HEK293 (cell line): ENCODE data around the gene MS4A10.
A peak's percentile ranks its signal among the peaks of the same experiment; 100 is the strongest.

Experiments
- CTCF ChIA-PET: fragments of 350-600 bp; formaldehyde crosslinking; extraction: SDS; loops from one replicate; lab custom pipeline; 2021; ENCODE audit warnings: antibody characterized with exemption; lab: Yijun Ruan, JAX
- POLR2A ChIA-PET: fragments of 300-600 bp; formaldehyde crosslinking; extraction: SDS; loops from one replicate; lab custom pipeline; 2020; ENCODE audit warnings: antibody characterized with exemption, inconsistent platforms; lab: Yijun Ruan, JAX
- H3K27ac ChIP-seq: fragments of 200-500 bp; sonication (Bioruptor generic); 2 replicates; pipeline ENCODE4 v1.5.1; 2014; ENCODE audit warnings: low read depth, low read length, control low read depth, inconsistent platforms; ENCODE audit errors: extremely low read depth
- H3K36me3 ChIP-seq, 2 experiments: fragments of 200-500 bp in 1 of 2; sonication (Bioruptor generic) in 1 of 2; 1 replicate in 1 of 2; 2 replicates in 1 of 2; pipeline ENCODE4 v1.5.1; 2014 to 2017; ENCODE audit warnings: inconsistent platforms in 2 of 2, low read length in 2 of 2; ENCODE audit not compliant: control insufficient read depth in 2 of 2, insufficient read depth in 1 of 2
- H3K4me1 ChIP-seq: fragments of 200-500 bp; sonication (Bioruptor generic); 2 replicates; pipeline ENCODE4 v1.5.1; 2014; ENCODE audit warnings: mild to moderate bottlenecking, low read length, inconsistent platforms; ENCODE audit not compliant: control insufficient read depth, insufficient read depth
- H3K4me3 ChIP-seq: 2 replicates; pipeline ENCODE4 v1.5.1; 2011; ENCODE audit warnings: low read depth, mild to moderate bottlenecking, control low read depth, low read length, moderate library complexity
- H3K9me3 ChIP-seq: fragments of 200-500 bp; sonication (Bioruptor generic); 2 replicates; pipeline ENCODE4 v1.5.1; 2014; ENCODE audit warnings: low read depth, low read length, inconsistent platforms; ENCODE audit not compliant: control insufficient read depth, insufficient read depth
- HOXA7 ChIP-seq: sonication (generic); formaldehyde crosslinking; IDR thresholded peaks from 2 replicates; pipeline ENCODE4 v1.8.1; 2022; ENCODE audit warnings: missing genetic modification reagents, borderline replicate concordance
- IKZF3 ChIP-seq: fragments of 450-650 bp; IDR thresholded peaks from 2 replicates; pipeline ENCODE4 v1.5.0; 2018; ENCODE audit warnings: missing biosample characterization, mild to moderate bottlenecking, missing genetic modification characterization, moderate library complexity
- PRDM2 ChIP-seq: fragments of 450-650 bp; formaldehyde crosslinking; IDR thresholded peaks from 2 replicates; pipeline ENCODE4 v1.5.1; 2016; ENCODE audit warnings: missing biosample characterization, missing genetic modification characterization, borderline replicate concordance
- YY2 ChIP-seq: fragments of 450-650 bp; formaldehyde crosslinking; IDR thresholded peaks from 2 replicates; pipeline ENCODE4 v1.5.1; 2016; ENCODE audit warnings: missing biosample characterization, missing genetic modification characterization
- ZBTB17 ChIP-seq: fragments of 450-650 bp; formaldehyde crosslinking; IDR thresholded peaks from 2 replicates; pipeline ENCODE4 v1.5.1; 2016; ENCODE audit warnings: missing biosample characterization, missing genetic modification characterization
- ZBTB26 ChIP-seq: fragments of 450-650 bp; formaldehyde crosslinking; optimal IDR thresholded peaks from 2 replicates; pipeline ENCODE3; 2016; ENCODE audit warnings: missing biosample characterization, mild to moderate bottlenecking, missing genetic modification characterization
- ZNF449 ChIP-seq: fragments of 450-650 bp; formaldehyde crosslinking; IDR thresholded peaks from 2 replicates; pipeline ENCODE4 v1.5.1; 2017; ENCODE audit warnings: missing biosample characterization, mild to moderate bottlenecking, missing genetic modification characterization, moderate library complexity
- ZNF571 ChIP-seq: fragments of 450-650 bp; formaldehyde crosslinking; IDR thresholded peaks from 2 replicates; pipeline ENCODE4 v1.5.0; 2017; ENCODE audit warnings: missing biosample characterization, missing genetic modification characterization
- ZNF664 ChIP-seq: fragments of 450-650 bp; formaldehyde crosslinking; IDR thresholded peaks from 2 replicates; pipeline ENCODE4 v1.5.1; 2016; ENCODE audit warnings: missing biosample characterization, missing genetic modification characterization
- ZNF677 ChIP-seq: fragments of 450-650 bp; IDR thresholded peaks from 2 replicates; pipeline ENCODE4 v1.5.0; 2018; ENCODE audit warnings: missing biosample characterization, mild to moderate bottlenecking, missing genetic modification characterization, moderate library complexity
- ZNF76 ChIP-seq: fragments of 450-650 bp; formaldehyde crosslinking; IDR thresholded peaks from 2 replicates; pipeline ENCODE4; 2016; ENCODE audit warnings: low read depth, missing biosample characterization, missing genetic modification characterization, borderline replicate concordance
- ZNF785 ChIP-seq: fragments of 450-650 bp; formaldehyde crosslinking; IDR thresholded peaks from 2 replicates; pipeline ENCODE4 v1.5.1; 2016; ENCODE audit warnings: missing biosample characterization, missing genetic modification characterization
- ZSCAN16 ChIP-seq: fragments of 450-650 bp; formaldehyde crosslinking; IDR thresholded peaks from 2 replicates; pipeline ENCODE4 v1.5.1; 2016; ENCODE audit warnings: missing biosample characterization, missing genetic modification characterization
- TF ChIP-seq, protein P1 (sequence below): fragments of 450-650 bp; formaldehyde crosslinking; IDR thresholded peaks from 2 replicates; pipeline ENCODE4 v1.5.1; 2017; ENCODE audit warnings: missing biosample characterization, missing genetic modification characterization

Gene MS4A10

DNA sequence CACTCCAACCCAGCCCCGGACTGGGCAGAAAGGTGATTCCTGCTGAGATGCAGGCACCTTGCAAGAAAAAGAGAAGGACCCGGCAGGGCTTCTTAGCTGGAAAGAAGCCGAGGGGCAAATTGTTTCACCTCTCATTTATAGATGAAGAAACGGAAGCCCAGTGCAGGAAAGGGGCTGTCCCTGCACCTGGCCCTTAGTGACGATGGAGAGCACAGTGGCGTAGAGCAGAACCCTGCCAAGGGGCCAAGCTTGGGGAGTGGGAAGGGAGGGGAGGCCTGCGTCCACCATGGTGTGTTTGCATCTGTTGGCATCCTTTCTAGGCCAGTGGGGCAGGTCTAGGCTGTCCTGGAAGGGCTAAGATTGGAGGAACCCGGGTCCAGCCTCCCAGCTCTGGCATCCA lies 36.3 kb upstream of the MS4A10 start:
- Histone ChIP-seq H3K27ac (no peak overlapping the region), H3K4me1 (no peaks in the 10 kb centered on the region), H3K36me3 (no peaks in the 10 kb centered on the region), H3K4me3 (no peak overlapping the region), H3K9me3 (no peaks in the 10 kb centered on the region)
- POLR2A ChIA-PET: no interaction called here
- CTCF ChIA-PET: no interaction called here
- no peak for TF ChIP-seq ZNF449 (tag by site-specific recombination)
- TF ChIP-seq ZNF571 (tag by site-specific recombination): no peak
- no peak for TF ChIP-seq ZNF76
- TF ChIP-seq ZNF677: no peak
- no peak for TF ChIP-seq ZBTB26 (tag by site-specific recombination)
- no peak for TF ChIP-seq IKZF3 (tag by site-specific recombination)
- no peak for TF ChIP-seq ZNF664 (tag by site-specific recombination)
- TF ChIP-seq YY2: no peak

DNA sequence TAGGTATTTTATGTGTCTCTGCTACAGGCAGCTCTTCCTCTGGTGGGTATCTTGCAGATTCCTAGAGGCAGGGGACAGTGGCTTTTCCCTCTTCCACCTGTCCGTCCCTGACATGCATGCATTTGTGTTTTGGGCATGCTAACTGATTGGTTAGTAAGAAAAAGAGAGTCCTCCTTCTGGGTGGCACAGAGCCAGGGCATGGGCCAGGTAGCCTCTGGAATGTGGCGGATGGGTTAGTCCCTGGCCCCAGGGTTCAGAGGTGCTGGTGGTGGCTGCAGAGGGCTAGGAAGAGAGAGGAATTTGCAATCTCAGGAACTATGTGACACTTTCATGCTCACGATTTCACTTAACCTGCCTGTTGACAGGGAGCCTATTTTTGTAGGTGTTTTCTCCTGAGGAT lies 34.2 kb upstream of the MS4A10 start:
- H3K4me1 ChIP-seq: no peaks in the 10 kb centered on the region
- POLR2A ChIA-PET: no interaction called here
- no peaks in the 10 kb centered on the region for H3K9me3 ChIP-seq
- no peaks in the 10 kb centered on the region for H3K36me3 ChIP-seq
- no peak overlapping the region for H3K4me3 ChIP-seq
- TF ChIP-seq ZBTB17 (tag by site-specific recombination) (no peak), HOXA7 (CRISPR knock-in tag) (no peak), ZNF785 (tag by site-specific recombination) (no peak)
- TF ChIP-seq, protein P1, sequence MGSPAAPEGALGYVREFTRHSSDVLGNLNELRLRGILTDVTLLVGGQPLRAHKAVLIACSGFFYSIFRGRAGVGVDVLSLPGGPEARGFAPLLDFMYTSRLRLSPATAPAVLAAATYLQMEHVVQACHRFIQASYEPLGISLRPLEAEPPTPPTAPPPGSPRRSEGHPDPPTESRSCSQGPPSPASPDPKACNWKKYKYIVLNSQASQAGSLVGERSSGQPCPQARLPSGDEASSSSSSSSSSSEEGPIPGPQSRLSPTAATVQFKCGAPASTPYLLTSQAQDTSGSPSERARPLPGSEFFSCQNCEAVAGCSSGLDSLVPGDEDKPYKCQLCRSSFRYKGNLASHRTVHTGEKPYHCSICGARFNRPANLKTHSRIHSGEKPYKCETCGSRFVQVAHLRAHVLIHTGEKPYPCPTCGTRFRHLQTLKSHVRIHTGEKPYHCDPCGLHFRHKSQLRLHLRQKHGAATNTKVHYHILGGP: no peak
- TF ChIP-seq, all 188 proteins: peak for 0
- no peak overlapping the region for H3K27ac ChIP-seq
- CTCF ChIA-PET: interaction anchor here (1.1 kb wide), 1 partner anchor 30 kb away, joined by 3 read pairs; no protein-coding TSS in a partner anchor

DNA sequence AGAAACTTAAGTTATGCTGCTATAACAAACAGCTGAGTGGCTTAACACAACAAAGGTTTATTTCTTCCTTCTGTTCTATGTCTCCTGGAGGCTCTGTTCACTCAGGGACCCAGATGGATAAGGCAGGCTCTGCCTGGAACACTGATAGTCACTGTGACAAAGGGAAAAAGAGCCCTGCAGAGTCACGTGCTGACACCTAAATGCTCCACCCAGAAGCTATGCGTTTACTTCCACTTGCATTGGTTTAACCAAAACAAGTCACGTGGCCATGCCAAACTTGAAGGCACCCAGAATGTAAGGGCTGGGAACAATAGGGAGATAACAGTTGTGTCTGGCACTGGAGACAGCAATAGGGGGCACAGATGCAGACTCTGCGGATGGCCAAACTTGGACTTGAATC lies 31.8 kb upstream of the MS4A10 start:
- POLR2A ChIA-PET: interaction anchor here (0.5 kb wide), 1 partner anchor 508 kb away, joined by 5 read pairs; no protein-coding TSS in a partner anchor
- H3K4me1 ChIP-seq: no peaks in the 10 kb centered on the region
- H3K9me3 ChIP-seq: no peaks in the 10 kb centered on the region
- TF ChIP-seq ZSCAN16 (tag by site-specific recombination): 0 out of 2 replicates have a peak, but pooled peaks have one; percentile 19
- no peak for TF ChIP-seq PRDM2
- TF ChIP-seq, all 188 proteins: peak for 1
- CTCF ChIA-PET: interaction anchor here (0.7 kb wide), 1 partner anchor 8 kb away, joined by 3 read pairs; no protein-coding TSS in a partner anchor
- no peak overlapping the region for H3K4me3 ChIP-seq
- no peak overlapping the region for H3K27ac ChIP-seq
- no peaks in the 10 kb centered on the region for H3K36me3 ChIP-seq
